GM12878 (cell line): ENCODE results near the gene CLIP3.

Source experiments
- CTCF ChIP-seq, 3 experiments: IDR thresholded peaks in 2 of 3; conservative IDR thresholded peaks in 1 of 3; 2 replicates each; pipeline ENCODE4 v1.5.1; 2011; ENCODE audit warnings: low read depth in 3 of 3, low read length in 3 of 3, mild to moderate bottlenecking in 3 of 3, control low read depth in 2 of 3, moderate library complexity in 2 of 3, inconsistent platforms in 1 of 3, mixed read lengths in 1 of 3; ENCODE audit not compliant: control insufficient read depth in 2 of 3, insufficient read depth in 1 of 3; ENCODE audit errors: extremely low read depth in 1 of 3
- RB1 ChIP-seq: fragments of 450-650 bp; formaldehyde crosslinking; IDR thresholded peaks from 2 replicates; pipeline ENCODE4 v1.6.1; 2017; ENCODE audit warnings: mild to moderate bottlenecking, borderline replicate concordance
- SMC3 ChIP-seq: IDR thresholded peaks from 2 replicates; pipeline ENCODE4 v1.6.1; 2011; ENCODE audit warnings: low read length, improper control_type of control experiment, borderline replicate concordance

GRCh38 chr19:35996777-35997176 lies 35.9 kb downstream of the CLIP3 start:
- TF ChIP-seq CTCF (IDR thresholded peaks at IDR 0.05 in 2 of 3, conservative IDR thresholded peaks at IDR 0.05 in 1 of 3; ENCODE audit: control insufficient read depth in 2 of 3, extremely low read depth in 1 of 3, insufficient read depth in 1 of 3, low read depth in 3 of 3, low read length in 3 of 3), result no peak
- no peak for TF ChIP-seq RB1
- TF ChIP-seq SMC3, result no peak
